GM21515 (cell line): ENCODE measurements around the gene ARL6IP1.

ENCODE experiments used
- ATAC-seq: cut with Tn5 transposase; IDR thresholded peaks from one replicate; pipeline ENCODE4 v1.9.1; 2021; ENCODE audit not compliant: unreplicated experiment

Gene ARL6IP1

DNA sequence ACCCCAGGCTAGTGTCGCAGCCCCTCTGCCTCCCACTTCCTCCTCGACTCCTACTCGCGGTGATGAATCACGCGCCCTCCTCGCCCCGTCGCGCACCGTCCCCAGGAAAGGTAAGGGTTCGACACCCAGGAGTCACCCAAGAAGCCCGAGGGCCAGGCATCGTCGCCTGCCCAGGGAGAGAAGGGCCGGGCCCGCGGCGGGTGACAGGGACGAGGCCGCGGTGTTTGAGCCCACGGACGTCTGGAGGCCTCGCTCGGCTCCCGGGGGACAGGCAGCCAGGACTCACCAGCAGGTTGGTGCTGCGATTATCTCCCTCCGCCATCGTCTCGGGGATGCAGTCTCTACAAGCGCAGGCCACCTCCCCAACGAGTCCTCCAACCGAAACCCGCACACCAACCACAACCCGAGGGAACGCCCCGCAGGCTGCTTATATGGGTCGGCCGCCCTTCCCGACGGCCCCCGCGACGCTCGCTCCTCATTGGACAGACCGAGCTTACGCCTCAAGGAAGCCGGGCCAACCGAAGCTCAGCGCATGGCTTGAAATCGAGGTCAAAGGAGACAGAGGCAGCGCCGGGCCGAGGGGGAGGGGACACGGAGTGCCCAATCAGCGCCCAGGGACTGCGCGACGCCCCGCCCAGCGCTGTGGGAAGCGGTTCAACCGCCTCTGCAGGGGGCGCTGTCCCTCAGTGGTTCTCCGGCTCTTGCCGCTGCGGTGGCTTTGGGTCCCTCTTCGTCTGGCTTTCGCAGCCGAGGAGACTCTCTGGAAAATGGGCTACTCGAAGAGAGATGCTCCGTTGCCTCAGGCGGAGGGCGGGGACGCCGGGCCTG, at the start of gene ARL6IP1:
TSS of gene ARL6IP1 (minus strand) at position 405 of the 828 bp plus-strand sequence. CDS start at position 322, 83 bp downstream.
- ATAC-seq, result peak; percentile 94

DNA sequence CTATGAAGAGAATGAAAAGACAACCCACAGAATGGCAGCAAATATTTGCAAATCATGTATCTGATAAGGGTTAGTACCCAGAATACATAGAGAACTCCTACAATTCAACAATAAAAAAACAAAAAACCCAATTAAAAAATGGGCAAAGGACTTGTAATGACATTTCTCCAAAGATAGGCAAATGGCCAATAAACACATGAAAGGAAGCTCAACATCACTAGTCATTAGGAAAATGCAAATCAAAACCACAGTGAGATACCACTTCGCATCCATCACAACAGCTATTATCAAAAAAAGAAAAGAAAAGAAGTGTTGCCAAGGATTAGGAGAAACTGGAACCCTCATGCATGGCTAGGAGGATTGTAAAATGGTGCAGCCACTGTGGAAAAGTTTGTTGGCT, 45.1 kb upstream of the ARL6IP1 start:
- ATAC-seq, result no peak

DNA sequence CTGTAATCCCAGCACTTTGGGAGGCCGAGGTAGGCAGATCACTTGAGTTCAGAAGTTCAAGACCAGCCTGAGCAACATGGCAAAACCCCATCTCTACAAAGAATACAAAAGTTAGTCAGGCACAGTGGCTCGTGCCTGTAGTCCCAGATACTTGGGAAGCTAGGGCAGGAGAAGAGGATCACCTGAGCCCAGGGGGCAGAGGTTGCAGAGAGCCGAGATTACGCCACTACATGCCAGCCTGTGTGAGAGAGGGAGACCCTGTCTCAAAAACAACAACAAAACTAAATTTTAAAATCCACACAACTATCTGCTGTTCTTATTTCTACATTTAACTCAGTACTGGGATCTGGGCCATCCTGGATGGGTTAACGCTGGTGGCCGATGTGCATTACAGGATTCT, 41.2 kb upstream of the ARL6IP1 start:
- ATAC-seq, result no peak

DNA sequence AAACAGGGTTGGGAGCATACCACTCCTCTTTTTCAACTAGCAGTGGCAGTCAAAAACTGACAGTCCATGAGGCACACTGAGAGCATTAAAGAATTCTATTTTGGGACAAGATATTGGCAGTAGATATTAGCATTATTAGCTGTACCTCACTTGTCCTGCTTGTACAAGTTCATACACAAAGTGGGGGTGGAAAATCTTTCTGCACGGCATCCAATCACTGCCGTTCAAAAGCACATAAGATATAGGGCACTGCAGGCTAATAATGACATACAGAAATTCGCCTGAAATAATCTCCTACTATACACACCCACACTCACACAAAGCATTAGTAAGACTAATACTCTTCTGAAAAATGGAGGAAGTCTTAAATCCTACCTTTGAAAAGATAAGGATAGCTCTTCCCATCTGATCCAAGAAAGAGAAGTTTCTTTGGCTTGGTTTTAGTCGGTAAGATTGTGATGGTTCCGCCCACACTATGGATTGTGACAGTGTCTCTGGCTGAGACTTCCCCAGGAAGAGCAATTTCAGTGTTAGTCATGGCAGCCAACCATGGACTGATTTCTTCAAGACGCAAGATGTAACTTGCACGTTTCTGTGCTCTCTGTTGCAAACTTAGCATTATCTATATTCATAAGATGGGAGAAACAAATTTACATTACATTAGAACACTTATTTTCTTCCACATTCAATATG, 40.6 kb upstream of the ARL6IP1 start:
- ATAC-seq, result no peak

DNA sequence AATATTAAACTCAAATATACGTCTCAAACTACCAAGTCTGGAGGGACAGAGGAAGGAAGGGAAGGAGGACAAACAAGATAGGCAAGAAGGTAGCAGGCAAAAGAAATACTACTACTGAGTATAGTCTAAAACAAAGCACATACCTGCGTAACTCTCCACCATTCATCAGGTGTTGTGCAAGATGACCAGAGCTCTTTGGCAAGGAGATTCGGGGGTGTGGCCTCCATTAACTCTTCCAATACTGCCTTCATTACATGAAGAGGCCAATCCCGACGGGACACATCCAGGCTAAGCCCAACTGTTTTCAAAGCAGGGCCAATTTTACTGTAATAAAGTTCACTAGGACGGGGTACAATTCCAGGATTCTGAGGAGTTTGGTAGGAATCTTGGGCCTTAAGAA, 38.2 kb upstream of the ARL6IP1 start:
- no peak for ATAC-seq

DNA sequence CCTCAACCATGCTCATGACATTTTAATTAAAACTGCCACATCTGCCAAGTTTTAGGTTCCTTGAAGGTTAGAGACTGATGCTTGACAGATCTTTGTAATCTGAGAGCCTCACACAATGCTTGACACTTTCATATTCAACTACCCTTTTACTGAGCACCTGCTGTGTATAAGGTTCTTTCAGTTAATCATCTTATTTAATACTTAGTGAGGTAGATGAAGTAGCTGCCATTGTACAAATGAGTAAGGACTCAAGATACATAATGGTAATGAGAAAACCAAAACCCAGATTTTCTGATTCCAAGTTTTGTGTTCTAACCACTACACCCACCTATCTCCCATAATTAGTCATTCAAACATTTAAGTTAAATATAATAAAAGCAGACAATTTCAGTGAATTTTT, 35.4 kb upstream of the ARL6IP1 start:
- ATAC-seq, result no peak

DNA sequence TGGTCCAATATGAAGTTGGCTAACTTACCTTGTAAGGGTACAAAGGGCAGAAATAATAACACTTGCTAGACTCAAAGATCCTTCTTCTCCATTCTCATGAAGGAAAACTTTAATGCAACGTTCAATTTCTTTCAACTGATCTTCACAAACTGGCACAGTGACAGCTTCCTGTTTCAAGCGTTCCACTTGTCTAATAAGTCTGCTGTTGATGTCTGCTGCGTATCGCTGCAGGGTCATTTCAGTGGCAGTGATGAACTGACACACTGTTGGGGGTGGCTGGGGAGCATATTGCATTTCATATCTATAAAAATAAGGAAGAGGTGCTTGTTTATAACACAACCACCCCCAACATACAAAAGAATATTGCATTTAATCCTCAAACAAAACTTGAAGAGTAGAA, 33.5 kb upstream of the ARL6IP1 start:
- no peak for ATAC-seq

DNA sequence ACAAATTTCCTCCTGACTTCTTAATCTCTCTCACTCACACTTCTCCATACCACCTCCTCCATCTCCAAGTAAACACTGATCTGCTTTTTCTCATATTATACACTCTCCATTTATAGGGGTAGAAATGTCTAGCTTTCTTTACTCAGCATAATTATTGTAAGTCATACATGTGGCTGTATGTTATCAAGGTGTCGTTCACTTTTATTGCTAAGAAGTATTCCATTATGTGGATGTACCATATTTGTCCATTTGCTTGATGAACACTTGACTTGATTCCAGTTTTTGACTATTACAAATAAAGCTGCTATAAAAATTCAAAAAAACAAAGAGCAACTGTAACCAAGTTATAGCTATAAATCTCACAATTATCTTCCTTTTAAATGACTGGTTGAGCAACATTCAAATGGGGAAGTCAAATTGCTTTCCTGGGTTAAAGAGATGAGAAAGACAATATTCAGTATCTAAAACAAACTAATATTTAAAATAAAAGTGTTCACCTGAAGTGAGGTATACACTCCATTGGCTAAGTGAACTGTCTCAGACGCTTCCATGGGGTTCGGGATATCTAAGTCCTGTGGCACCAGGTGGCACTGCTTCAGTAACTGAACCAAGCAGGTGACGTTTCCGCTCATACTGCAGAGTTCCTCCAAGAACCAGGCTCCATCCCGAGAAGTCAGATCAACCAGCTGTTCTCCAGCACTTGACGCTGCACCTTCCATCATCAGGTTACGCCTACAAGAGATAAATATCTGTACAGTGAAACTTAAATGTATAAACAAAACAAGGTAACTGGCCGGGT, 32.6 kb upstream of the ARL6IP1 start:
- ATAC-seq, result no peak

DNA sequence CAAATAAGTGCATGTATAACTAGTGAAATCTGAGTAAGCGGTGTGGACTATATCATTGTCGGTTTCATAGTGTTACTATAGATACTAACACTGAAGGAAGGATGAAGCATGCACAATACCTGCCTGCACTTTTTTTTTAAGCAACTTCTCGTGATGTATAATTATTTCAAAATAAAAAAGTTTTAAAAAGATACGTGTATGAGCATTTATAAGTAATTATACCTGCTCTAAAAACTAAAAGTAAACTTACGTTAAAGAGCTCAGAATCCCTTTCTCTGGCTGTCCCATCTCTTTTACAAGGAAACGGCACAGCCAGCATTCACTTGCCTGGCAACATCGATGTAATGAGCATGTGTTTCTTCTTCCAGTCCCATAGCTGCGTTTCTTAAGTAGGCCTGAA, 31.3 kb upstream of the ARL6IP1 start:
- no peak for ATAC-seq

DNA sequence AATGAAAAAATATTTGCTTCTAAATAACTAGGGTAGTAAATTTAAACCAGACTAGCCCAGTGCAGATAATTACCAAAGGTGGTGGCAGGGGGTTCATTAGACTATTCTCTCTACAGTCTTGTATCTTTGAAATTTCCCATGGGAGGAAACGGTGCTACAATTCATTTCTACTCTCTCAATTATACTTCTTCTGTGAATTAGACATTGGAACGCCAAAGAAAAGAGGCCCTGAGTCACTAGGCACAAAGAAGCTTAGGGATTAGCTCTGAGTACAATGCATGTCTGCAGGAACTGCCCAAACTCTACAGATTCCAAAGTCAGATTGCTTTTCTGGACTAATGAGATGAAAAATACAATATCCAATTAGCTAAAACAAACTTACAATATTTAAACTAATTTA, 30.7 kb upstream of the ARL6IP1 start:
- ATAC-seq, result no peak

DNA sequence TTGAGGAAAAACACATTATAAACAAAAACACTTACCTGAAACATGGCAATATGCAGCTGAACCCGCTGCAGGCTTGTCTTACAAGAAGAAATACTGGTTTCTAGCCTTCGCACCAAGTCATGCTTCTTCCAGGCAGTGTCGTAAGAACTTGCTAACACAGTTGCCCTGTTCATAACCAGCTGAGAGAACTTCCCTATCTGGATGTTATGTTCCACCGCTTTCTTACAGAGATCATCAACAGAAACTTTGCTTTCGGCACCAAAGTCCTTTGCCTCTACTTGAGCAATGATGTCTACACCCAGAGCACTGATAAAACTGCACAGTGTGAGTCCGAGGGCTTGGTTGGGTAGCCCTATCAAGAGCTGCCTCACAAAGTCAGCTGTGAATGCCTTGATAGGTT, 27.9 kb upstream of the ARL6IP1 start:
- ATAC-seq, result no peak

DNA sequence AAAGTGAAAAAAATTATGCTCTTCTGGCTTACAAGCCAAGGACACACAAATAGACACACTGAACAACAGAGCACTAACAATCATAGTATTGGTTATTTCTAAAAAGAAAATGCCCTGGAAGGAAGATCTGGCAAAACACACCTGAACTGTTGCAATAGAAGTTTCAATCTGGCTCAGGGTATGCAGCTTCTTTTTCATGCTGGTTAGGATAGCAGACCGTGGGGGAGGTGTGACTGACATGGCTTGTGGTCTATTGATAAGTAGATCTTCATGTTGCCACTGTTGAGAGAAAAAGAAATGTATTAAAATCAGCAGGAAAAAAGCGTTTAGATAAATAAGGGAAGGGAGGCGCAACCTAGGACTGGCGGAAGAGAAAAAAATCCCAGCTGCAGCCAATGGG, 26.5 kb upstream of the ARL6IP1 start:
- ATAC-seq, result no peak

DNA sequence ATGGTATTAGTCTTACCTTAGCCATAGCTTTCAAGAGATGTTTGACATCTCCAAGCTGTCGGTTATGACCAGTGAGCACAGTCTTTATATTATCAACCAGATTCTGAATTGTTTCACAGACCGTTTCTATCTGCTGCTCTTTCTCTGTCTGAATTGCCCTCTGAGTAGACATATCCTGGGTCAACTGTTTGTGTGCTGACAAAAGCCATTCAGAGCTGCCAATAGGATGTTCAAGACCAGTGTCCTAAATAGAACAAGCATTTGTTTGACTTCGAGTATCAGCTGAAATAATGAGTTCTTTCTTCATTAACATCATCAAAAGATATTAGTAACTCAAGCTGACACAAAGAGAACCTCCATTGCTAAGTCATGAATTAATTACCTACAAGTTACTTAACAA, 14.9 kb upstream of the ARL6IP1 start:
- no peak for ATAC-seq

DNA sequence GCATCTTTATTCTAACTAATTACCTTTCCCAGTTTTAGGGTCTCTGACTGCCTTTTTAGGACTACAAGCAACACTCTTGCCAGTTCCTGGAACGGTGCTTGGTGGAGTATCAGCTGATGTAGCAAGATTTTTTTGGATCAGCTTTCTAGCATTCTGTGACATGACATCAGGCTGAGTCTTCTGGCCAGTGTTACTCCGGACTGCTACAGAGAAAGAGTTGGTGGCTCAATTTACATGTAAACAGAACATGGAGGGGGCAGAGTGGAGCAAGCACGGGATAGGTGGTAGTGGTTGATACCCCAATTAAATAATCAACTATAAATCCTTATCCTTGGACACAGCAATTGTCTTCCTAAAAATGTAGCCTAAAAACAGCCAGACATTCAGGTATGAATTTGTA, 10.6 kb upstream of the ARL6IP1 start:
- ATAC-seq, result no peak

DNA sequence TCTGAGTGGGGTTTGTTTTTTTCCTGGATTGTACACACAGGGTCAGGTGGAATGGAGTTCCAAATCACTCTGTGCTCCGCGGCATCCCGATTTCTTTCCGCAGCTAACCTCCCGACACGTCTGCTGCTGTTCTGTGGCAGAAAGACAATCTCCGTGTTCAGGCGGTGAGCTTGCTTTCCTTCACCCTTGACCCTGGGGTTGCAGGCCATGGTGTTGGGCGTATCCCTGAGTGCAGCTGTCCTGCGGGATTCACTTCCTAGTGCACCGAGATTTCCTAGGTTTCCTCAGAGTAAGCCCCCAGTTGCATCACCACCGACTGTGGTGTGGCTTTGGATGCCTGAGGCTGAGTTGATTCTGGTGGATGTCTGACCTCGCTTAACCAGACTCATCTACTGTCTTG, 7.8 kb upstream of the ARL6IP1 start:
- no peak for ATAC-seq

DNA sequence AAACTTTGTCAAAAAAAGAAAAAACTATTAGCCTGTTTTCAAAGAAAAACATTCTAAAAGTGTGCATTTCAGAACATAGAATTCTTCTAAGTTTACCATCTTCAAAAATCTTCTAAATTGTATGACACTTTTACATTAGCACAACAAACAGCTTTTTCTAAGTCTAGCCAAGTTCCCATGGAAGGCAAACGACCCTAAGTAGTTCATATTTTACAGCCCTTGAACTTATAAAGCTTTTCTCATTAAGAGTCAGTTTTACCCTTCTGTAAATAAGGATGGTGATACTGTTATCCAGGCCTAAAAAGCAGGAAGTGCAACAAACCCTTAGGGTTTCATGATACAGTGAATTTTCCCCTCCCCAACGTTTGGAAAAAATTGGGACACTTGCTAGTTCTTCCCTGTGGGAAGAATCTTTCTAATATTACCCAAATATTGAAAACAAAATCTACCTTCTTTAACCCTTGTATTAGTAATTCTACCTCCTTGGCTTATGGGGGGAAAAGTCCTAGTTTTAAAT, 4.0 kb upstream of the ARL6IP1 start:
- ATAC-seq, result no peak

DNA sequence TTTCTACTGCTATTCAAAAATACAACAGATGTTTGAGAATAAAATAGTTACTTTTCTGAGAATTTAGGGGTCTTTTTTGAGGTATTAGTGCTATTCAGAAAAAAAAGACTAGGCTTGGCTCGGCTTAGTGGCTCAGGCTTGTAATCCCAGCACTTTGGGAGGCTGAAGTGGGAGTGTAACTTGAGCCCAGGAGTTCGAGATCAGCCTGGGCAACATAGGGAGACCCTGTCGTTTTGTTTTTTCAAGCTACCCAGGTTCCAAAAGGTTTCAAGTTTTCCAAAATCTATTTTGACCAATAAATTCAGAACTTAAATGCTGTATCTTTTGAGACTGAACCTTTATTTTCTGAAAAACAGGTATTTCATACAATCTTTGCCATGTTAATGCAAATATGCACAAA, 3.2 kb upstream of the ARL6IP1 start:
- ATAC-seq, result no peak

DNA sequence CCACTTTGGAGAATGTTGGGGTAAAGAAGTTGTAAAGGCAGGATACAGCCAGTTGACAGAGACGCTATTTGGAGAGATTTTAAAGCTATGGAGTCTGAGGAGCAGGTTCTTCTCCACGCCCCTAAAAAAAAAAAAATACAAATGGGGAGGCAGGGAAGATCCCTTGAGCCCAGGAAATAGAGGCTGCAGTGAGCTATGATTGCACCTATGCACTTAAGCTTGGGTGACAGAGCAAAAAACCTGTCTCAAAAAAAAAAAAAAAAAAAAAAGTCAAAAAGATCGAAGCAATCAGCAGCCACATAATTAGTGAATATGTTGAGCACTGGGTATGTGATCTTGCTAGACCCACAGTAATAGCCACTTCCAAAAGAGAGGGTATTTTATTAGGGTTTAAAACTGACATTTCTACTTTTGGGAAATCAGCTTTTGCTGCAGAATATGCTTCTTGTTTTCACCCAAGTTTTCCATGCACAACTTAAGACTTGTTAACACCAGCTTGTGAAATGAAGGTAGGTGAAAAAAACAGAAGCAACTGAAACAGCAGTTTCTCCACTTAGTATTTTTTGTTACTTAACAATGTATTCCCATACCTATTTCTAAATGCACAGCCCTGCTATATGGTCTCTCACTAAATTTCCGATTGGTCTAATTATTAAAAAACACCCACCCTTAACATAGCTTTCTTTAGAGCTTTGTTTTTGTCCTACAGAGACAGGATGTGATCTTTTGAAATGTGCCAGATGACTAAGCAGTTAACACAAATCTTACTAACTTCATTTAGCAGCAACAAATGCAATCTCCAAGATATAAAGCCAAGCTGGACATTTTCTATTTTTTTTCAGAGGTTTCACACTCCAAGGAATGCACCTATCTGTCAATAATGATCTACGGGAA, 2.5 kb upstream of the ARL6IP1 start:
- no peak for ATAC-seq

DNA sequence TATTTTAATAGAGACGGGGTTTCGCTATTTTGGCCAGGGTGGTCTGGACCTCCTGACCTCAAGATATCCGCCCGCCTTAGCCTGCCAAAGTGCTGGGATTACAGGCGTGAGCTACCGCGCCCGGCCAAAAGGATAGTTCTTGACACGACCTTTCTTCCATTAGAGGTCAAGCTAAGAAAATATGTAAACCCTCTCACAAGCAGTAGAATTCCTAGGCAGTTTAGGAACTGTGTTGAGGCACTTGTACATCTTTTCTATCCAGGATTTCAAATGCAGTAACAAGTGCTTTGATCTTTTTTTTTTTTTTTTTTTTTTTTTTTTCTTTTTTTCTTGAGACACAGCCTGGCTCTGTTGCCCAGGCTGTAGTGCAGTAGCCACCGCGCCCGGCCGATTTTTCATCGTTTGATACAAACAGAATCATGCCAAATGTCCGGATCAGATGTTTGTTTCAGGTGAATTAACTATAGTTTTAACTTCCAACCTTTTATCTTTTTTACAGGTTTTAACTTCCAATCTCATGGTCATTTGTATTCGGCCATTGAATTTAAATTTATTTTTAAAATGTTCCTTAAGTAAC, 1.5 kb upstream of the ARL6IP1 start:
- no peak for ATAC-seq

DNA sequence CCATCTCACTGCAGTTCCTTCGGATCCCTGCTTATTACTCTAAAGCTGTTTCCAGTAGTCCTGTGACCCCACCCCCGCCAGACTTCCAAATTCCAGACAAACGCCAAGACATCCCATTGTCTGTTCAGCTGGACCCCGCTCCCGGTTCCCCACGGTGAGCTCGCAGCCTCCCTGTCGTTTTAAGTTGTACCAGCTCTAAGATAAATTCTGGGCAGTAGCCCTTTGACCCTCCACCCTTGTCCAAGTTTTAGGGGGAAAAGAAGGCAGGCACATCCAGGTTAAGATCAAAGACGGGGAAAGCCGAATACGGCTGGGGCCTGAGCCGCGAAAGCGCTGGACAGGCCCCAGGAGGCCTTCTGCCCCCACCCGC, 589 bp downstream of the ARL6IP1 start:
- ATAC-seq, result no peak
